ENCODE measurements around the gene A1BG.

DNA sequence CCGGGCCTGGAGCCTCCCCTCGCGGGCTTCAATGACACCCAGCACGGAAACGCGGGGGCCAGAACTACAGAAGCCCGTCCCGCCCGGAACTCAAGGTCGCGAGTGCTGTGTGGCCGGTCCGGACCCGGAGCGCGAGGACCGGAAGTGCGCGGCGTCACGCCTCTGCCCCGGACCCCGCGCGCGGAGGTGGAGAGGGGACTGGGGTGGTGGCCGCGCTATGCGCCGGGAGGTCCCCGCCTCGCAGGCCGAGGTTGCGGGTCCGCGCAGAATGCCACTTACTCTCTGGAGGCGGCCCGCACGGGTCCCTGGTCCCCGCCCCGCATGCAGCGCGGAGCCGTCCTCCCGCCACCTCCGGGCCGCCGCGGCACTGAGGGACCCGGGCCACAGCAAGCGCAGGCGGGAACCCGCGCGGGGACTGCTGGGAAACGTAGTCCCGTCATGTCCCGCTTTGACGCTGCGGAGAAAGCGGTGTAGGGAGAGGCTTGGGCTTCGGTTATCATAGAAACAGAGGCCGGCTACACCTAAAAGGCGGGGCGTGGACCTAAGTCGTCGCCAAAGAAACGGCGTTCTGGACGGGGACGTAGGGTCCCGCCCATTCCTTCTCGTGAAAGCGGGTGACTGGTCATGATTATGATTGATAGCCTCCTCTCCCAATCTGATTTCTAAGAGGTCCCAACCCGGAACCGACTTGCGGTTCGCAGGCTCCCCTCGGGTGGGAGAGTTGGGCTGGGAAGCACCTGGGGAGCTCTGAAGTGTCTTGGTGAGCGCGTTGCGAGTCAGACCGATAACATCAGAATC is 27.6 kb upstream of the A1BG start, which contains the start of gene ZNF837:
- TF ChIP-seq, protein P1, sequence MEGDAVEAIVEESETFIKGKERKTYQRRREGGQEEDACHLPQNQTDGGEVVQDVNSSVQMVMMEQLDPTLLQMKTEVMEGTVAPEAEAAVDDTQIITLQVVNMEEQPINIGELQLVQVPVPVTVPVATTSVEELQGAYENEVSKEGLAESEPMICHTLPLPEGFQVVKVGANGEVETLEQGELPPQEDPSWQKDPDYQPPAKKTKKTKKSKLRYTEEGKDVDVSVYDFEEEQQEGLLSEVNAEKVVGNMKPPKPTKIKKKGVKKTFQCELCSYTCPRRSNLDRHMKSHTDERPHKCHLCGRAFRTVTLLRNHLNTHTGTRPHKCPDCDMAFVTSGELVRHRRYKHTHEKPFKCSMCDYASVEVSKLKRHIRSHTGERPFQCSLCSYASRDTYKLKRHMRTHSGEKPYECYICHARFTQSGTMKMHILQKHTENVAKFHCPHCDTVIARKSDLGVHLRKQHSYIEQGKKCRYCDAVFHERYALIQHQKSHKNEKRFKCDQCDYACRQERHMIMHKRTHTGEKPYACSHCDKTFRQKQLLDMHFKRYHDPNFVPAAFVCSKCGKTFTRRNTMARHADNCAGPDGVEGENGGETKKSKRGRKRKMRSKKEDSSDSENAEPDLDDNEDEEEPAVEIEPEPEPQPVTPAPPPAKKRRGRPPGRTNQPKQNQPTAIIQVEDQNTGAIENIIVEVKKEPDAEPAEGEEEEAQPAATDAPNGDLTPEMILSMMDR (IDR thresholded peaks at IDR 0.05) = no peak
- TF ChIP-seq ZFX (IDR thresholded peaks at IDR 0.05; ENCODE audit: borderline replicate concordance) = no peak
